ENCODE results near the gene SLC24A3. TPM values are rescaled to one million over a fixed set of nuclear protein-coding genes. Genes with fewer than 3 reads are reported as not detected.

Gene SLC24A3
- polyA plus RNA-seq, 12 donors: 10.9 to 35.4 (median 21.7) TPM; not detected in 1

DNA sequence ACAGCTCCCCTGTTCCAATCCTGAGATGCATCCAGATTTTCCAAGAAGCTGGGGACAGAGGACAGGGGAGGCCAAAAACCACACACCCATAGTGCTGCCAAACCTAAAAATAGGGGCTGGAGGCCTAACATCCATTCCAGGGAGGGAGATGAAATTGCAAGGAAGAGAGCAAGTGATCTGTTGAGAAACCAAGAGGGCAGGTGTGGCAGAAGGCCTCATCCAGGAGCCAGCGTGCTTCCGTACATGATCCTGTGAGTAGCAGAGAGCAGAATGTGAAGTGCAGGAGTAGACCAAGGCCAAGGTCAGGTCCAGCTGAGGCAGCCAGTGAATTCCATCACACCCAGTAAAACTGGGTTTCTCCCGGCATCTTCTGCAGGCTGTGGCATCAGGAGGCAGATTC, 377.9 kb downstream of the SLC24A3 start:
- DNase-seq: no peak

- no peak for DNase-seq
Observed at GRCh38 chr20:19593762-19594161, 381.3 kb downstream of the SLC24A3 start.

- no peak for DNase-seq
Observed at GRCh38 chr20:19594896-19595295, 382.5 kb downstream of the SLC24A3 start.

GRCh38 chr20:19598117-19598850, 385.8 kb downstream of the SLC24A3 start:
- no peak for DNase-seq

GRCh38 chr20:19599200-19599599, 386.8 kb downstream of the SLC24A3 start:
- DNase-seq: no peak

GRCh38 chr20:19600042-19600441, 387.6 kb downstream of the SLC24A3 start:
- no peak for DNase-seq

DNA sequence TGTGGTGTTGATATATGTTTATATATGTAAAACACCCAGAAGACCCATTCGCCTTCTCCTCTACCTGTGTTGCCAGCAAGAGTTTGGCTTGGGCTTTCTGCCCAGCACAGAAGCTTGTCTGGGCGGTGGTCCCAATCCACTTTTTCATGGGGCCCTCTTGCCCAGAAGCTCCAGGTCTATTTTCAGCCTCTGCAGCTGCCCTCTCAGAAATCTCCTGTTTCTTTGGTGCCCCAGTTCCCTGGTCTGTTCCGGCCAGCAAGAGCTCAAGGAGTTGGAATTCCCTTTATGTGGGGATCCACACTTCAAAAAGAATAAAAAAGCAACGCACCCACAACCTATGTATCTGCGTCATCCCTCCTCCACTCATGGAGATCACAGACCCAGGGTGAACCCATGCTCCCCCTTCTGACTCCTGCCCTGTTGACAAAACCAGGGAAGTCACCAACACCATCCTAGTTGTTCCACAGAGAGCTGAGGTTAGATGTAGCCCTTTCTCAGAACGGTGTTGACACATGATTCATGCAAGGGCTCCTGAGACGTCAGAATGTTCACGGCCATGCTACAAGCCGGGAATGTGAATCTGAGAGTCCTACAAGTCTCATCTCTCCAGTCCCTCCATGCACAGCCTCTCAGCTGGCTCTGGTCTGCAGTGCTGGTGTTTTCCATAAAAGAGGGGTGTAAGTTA, 388.8 kb downstream of the SLC24A3 start:
- no peak for DNase-seq

- DNase-seq: peak; percentile 20
Observed at GRCh38 chr20:19602675-19603375, 390.4 kb downstream of the SLC24A3 start.

DNA sequence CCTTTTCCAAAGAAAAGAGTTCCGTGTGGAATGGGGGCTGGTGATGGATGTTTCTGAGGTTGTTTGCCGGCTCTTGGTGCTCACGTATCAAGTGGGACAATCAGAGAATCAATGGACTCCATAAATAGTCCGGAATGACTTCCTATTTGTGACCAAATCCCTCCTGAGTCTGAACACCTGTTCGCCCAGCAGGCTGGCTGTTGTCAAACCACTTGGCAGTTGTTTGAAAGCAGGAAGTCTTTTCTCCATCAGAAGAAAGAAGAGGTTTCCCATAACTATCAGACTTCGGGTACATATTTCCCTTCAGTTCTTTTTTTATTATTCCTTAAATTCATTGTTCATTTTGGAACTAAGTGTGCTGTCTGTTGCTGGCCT, 390.9 kb downstream of the SLC24A3 start:
- DNase-seq: peak; percentile 17

DNA sequence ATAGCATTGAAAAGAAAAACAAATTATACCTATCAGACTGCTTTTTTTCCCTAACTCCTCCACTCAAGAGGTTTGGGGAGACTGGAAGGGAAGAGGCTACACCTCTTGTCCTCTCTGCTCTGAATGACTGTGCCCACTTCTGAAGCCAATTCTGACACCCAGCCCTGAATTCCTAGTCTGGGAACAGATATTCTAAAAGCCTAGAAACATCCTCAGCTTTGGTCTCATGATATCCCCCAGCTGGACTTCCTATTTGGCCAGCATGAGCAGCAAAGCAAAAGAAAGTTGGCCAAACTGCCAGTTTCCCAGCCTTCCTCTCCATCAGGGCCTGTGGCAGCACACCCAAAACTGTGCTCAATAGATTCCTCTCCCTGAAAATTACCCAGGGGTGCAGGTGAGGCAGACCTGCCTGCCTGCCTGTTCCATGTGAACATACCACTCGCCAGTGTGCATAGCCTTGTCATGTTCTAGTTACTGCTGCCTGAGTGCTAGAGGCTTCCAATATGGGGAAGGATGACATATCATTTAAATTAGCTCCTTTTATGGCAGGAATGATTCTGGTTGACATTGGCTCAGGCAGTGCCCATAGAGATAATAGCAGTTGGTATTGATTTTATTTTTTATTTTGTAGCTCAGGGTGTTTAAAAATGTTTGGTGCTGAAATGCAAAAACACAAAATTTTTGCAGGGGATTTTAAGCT, 393.5 kb downstream of the SLC24A3 start:
- DNase-seq: no peak

DNA sequence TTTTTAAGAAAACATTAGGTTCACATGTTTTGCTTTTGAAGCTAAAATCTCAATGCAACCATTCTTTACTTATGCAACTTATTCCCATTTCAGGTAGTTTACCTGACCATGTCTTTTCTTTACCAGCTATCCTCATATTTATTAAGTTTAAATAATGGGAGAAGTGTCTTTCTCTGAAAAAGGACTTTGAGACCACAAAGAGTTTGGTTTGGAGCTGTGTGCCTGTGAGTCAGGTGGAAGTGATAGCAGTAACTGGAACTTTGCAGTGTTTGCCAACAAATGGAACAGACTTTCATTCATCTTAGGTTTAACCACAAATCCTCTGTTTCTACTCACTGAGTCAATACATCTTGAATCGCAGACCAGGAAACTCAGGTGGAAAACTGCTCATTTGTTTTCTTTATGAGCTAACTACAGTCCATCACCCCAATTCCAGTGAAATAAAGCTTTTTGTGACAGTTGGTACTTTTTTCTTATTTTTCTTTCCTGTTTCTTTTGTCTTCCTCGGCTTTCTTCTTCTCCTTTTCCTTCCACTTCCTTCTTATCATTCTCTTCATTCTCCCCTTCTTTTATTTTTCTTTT, 397.3 kb downstream of the SLC24A3 start:
- no peak for DNase-seq

GRCh38 chr20:19615629-19616028, 403.2 kb downstream of the SLC24A3 start:
- no peak for DNase-seq

DNA sequence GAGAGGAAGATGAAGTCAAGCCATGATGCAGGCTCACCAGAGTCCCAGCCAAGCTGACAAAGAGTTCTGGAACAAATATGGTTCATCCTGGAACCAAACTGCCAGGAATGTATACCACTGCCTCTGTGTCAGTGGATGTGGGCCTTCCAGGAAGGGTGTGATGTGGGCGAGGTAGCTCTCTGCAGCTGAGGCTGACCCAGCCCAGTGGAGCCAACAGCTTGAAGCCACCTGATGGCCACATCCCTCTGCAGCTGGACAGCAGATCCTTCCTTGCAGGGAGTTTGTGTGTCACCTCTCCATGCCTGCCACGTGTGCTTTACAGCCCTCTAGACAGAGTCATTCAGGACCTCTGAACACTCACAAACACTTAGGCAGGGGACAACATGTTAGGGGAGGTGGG, 403.6 kb downstream of the SLC24A3 start:
- no peak for DNase-seq

GRCh38 chr20:19616620-19617019, 404.2 kb downstream of the SLC24A3 start:
- no peak for DNase-seq

- no peak for DNase-seq
Observed at GRCh38 chr20:19617256-19617655, 404.8 kb downstream of the SLC24A3 start.

DNA sequence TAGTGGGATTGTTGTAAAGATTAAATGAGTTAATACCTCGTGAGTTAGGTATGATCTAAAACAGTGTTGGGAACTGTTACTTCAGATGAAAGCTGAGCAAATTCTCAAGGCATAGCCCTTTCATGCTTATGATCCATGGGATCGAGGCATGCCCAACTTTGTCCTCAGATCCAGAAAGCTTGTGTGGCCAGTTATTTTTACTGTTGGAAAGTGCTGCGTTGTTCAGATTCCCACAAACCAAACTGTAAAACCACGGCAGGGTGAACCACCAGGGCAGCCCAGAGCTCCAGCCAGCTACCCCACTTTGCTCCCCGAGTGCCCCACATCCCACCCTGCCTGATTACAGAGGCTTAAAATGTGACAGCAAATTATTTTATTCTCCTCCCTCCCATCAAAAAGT, 406.3 kb downstream of the SLC24A3 start:
- no peak for DNase-seq

DNA sequence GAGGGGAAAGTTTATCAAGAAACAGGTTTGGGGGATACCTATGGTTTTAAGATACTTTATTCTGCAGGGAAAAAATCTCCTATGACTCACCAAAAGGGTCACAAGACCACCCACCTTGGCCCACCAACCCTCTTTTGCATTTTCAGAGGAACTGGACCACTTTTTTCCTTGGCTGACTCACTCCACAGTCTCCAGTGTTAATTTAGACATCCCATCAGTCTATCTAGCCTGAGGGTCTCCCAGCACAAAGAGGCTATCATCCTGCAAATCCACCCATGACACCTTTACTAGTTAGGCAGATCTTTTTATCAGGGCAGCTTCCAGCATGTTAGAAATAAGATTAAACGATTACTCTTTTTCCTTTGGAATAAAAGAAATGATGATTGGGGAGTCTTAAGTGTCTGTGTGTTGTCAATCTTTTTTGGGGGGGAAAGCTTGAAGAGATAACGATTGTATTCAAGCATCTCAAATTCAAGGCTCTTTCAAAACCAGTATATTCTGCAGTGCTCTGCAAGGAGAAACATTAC, 407.5 kb downstream of the SLC24A3 start:
- no peak for DNase-seq

GRCh38 chr20:19620446-19620845, 408.0 kb downstream of the SLC24A3 start:
- no peak for DNase-seq

GRCh38 chr20:19621072-19621471, 408.6 kb downstream of the SLC24A3 start:
- no peak for DNase-seq

DNA sequence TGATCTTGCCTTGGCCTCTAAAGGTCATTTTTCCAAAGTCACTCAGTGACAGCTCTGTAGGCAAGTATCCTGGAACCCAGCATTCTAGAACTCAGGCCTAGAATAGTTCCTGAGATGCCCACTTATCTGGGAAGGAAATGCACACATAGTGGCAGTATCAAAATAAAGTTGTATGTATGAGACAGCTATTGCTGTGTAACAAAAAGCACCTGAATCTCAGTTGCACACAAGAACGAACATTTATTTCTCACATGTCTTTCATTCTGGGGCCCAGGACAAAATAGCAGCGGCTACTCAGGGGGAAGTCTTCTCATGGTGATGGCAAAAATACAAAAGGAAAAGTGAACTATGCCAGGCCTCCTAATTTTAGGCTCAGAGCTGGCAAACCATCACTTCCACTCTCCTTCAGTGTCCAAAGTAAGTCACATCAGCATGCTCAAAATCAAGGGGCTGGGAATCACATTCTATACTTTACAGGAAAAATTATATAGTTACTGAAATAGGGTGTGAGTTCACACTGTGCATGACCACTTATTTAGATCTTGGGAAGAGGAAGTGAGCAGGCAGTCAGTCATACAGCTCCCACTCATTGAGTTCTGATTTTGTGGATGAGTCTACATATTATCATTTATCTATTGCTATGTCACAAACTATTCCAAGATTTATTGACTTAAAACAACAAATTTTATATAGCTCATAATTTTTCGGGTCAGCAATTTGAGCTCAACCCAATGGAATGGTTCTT, 412.0 kb downstream of the SLC24A3 start:
- DNase-seq: no peak

- DNase-seq: no peak
Observed at GRCh38 chr20:19625426-19625825, 413.0 kb downstream of the SLC24A3 start.
